HG03135 (cell line): Measurements from ENCODE around the gene TRIM36.

Source experiments
- ATAC-seq: cut with Tn5 transposase; IDR thresholded peaks from one replicate; pipeline ENCODE4 v1.9.1; 2021; ENCODE audit warnings: mild to moderate bottlenecking, moderate library complexity; ENCODE audit not compliant: unreplicated experiment

Gene TRIM36

GRCh38 chr5:115169487-115170133, at the start of gene TRIM36:
TRIM36 (minus strand) TSS chr5:115169908; CDS start chr5:115169634, 274 bp downstream.
- ATAC-seq, result peak; percentile 99

- no peak for ATAC-seq
Measured at GRCh38 chr5:115214541-115214940, 44.8 kb upstream of the TRIM36 start.

GRCh38 chr5:115209279-115209678, 39.6 kb upstream of the TRIM36 start:
- ATAC-seq, result peak; percentile 100

GRCh38 chr5:115202952-115203351, 33.2 kb upstream of the TRIM36 start:
- ATAC-seq, result no peak

GRCh38 chr5:115196161-115196560, 26.5 kb upstream of the TRIM36 start:
- no peak for ATAC-seq

GRCh38 chr5:115194676-115195075, 25.0 kb upstream of the TRIM36 start:
- ATAC-seq, result no peak

- ATAC-seq, result no peak
Measured at GRCh38 chr5:115193295-115193694, 23.6 kb upstream of the TRIM36 start.

GRCh38 chr5:115192098-115192497, 22.4 kb upstream of the TRIM36 start:
- no peak for ATAC-seq

- ATAC-seq, result no peak
Measured at GRCh38 chr5:115191474-115192031, 21.8 kb upstream of the TRIM36 start.

- ATAC-seq, result no peak
Measured at GRCh38 chr5:115190388-115190787, 20.7 kb upstream of the TRIM36 start.

- ATAC-seq, result no peak
Measured at GRCh38 chr5:115189866-115190265, 20.2 kb upstream of the TRIM36 start.

GRCh38 chr5:115186794-115187193, 17.1 kb upstream of the TRIM36 start:
- ATAC-seq, result no peak

GRCh38 chr5:115184770-115185169, 15.1 kb upstream of the TRIM36 start:
- ATAC-seq, result no peak

GRCh38 chr5:115181757-115182156, 12.0 kb upstream of the TRIM36 start:
- ATAC-seq, result no peak

GRCh38 chr5:115180165-115180709, 10.5 kb upstream of the TRIM36 start:
- peak; percentile 53 for ATAC-seq

- peak; percentile 21 for ATAC-seq
Measured at GRCh38 chr5:115179394-115180164, 9.9 kb upstream of the TRIM36 start.

GRCh38 chr5:115179030-115179393, 9.3 kb upstream of the TRIM36 start:
- no peak for ATAC-seq

- ATAC-seq, result no peak
Measured at GRCh38 chr5:115170929-115171510, 1.3 kb upstream of the TRIM36 start.

- ATAC-seq, result peak; percentile 48
Measured at GRCh38 chr5:115170134-115170928, 623 bp upstream of the TRIM36 start.

- peak; percentile 9 for ATAC-seq
Measured at GRCh38 chr5:115168829-115169486, 750 bp downstream of the TRIM36 start.
